COLO829 (cell line): ENCODE measurements around the gene ADGRB3.

Experiments
- DNase-seq: peaks from one replicate; pipeline ENCODE4 v3.0.0; 2012; ENCODE audit warnings: low spot score

ADGRB3 gene

DNA sequence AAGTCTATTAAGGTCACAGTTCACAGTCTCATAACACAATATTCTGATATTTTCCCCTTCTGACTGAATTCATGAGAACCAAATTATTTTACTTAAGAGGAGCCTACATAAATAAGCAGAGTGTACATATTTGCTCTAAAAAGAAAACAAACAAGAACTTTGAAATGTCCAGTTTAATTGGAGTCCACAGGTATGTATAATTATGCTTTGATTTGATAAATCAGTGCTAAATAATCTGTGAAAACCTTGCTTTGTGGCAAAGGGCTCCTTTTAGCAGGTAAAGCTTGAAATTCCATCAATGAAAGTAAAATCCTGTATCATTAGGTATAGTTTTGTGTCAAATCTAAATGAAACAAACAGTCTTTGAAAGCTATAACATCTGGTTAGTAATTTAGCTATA lies 69.4 kb downstream of the ADGRB3 start:
- DNase-seq = no peak

DNA sequence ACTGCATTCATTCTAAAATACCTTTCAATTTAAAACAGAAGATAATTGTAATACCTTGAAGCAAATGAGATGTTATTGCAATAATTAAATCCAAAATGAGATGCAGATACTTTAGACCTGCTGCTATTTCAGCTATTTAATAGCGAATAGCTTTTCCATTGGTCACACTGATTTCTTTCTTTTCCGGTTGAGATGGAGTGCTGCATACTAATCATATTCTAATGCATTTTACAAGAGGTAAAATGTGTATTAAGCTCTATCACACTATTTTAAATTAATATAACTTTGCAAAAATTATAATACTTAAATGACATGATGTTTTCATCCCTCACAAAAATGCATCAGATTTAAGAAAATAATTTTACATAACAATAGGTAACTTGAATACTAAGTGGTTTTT lies 74.0 kb downstream of the ADGRB3 start:
- no peak for DNase-seq

DNA sequence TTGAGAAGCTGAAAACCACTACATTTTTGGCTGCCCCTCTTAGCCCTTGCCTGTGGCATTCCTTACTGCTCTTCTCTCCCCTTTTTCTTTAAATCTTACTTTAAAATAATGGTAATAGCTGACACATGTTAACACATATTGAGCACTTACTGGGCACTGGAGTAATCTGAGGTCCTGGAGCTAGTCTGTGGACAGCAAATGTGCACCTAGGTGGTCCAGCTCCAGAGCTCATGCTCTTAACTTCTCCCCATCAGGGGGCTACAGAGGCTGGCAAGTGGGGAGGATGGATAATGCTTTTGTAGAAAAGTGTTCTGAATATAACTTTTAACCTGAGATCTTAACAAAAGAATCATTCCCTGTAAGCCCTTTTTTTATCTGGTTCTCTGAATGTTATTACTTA lies 74.8 kb downstream of the ADGRB3 start:
- no peak for DNase-seq

DNA sequence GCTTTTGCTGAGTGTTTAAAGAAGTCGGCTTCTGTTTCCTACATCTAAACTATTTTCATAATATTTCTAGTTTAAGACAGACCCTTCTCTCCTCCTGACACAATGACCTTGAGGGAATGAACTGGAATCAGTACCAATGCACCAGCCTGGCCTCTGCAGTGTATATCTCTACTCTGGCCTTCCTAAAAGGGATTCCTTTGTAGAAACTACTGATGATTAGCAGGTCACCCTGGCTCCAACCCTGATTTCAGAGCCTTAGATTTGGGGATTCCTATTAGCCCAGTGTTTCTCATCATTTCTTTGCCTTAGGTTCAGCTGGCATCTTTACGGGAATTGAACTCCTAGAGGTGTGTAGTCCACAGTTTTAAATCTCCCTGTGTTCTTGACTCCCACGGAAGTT lies 75.4 kb downstream of the ADGRB3 start:
- DNase-seq = no peak

DNA sequence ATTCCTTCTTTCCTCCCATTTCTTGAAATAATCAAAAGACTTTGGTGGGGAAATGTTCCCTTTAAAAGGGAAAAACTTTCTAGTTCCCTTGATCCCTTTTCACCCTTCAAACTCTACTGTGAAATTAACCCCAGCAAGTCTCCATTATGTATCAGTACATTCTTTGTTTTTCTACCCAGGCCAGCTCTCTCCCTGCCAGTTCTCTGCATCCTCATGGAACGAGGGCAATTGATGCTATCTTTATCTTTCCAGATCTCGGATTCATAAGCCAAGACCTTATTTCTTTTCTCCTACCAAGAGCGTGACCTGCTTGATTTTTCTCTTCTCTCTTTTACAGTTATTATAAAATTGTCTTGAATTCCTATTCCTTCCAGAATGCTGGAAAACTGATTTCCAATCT lies 75.8 kb downstream of the ADGRB3 start:
- DNase-seq = no peak

DNA sequence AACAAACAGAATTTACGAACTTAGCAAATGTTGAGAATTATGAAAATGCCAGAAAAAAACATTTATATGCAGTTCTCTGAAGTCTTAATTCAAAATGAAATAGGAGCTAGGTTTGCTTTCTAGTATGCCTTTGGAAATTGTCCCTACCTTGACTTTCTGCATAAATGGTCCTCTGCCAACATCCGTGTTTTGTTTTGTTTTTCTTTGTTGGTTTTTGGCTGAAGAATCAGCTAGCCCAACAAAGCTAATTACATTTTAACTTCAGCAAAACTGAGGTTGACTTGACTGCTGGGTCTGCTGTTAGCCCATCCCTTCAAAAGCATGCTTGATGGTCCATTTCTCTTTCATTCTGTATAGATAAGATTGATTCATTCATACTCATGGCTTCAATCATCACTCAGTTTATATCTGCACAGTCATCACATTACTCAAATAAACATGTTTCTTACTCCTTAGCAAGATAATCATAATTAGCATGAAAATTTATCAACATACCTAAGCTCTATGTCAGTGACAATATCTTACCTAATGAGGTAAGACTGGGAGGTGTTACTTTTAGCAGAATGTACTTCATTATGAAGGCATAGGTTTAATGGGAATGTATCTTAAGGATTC lies 76.4 kb downstream of the ADGRB3 start:
- DNase-seq = no peak

DNA sequence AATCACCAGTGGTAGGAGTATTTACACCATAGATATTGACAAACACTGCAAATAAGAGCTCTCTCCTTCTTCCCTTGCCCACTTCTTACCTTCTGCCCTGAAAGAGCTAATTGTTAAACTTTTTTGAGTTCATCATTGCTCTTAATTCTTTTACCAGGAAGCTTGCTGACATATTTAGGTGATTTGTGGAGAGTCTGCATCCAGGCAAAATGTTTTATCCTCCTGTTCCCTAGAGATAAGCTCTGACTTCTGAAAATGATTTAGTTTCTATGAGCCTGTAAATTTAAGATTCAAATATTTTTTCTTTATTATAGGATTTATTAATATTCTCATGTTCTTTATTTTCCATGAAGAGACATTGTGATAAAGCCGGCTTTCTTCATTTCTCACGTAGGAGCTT lies 81.5 kb downstream of the ADGRB3 start:
- DNase-seq = no peak

DNA sequence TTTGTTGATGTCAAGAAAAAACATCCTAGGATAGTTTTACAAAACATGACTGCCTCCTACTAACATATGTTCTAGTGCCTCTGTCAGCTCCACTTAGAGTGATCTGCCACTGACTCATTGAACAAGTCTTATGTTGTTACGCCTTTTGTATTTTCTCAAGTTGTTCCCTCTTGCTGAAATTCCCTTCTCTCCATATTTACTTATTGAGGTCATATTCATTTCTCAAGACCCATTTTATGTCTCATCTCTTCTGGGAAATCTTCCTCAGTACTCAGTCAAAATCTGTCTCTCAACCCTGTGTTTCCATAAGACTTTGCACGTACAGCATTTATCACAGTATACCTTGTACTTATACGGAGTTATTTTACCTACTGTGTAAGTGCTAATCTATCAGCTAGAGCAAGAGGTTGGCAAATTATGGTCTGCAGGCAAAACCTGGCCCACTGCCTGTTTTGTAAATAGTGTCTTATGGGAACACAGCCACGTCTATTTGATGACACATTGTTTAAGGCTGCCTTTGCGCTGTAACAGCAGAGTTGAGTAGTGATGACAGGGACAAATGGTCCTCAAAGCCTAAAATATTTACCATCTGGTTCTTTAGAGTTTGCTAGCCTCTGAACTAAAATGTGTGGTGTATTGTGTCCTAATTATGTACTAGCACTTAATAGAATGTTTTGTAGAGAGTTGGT lies 83.4 kb downstream of the ADGRB3 start:
- no peak for DNase-seq

DNA sequence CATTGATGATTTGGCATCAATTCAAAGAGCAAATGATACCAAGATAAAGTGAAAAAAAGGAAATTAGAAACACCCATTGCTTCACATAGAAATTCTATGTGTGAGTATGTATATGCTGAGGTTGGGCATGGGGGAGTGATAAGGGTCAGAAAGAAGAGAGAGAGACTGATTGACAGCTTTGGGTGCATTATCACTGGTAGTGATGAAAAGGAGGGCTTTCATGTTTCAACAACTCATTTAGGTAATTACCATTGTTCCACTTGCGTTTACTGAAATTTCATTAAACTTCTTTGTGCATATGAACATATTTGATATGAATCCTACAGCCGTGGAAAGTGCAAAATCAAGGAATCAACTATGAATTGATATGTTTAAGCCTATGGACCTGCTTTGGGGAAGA lies 84.7 kb downstream of the ADGRB3 start:
- DNase-seq = no peak

DNA sequence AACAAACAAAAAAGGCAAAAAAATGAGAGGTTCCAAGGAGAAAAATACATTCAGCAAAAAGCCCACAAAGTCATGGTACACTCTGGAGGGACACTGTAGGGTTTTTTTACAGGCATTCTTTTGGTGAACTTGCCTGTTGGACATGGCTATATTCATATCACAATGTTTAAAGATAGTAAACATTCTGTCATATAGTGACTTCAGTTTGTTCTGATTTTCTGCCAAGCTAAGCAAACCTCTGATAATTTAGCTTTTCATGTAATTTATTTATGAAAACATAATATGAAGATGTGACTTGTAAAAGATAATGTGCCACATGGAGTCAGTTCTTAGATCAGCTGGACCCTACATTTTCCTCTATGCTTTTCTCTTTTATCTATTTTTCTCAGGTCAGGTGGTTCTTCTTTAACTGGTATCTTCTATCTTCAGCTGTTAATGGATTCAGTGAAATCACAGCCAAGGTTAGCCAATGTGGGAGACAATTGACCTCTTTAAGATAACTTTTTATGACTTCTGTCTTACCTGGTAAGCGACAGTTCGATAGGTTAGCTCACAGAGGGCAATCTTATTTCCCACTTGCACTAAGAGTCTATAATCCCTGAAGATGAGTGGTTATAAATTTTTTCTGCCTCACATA lies 87.9 kb downstream of the ADGRB3 start:
- DNase-seq = no peak

DNA sequence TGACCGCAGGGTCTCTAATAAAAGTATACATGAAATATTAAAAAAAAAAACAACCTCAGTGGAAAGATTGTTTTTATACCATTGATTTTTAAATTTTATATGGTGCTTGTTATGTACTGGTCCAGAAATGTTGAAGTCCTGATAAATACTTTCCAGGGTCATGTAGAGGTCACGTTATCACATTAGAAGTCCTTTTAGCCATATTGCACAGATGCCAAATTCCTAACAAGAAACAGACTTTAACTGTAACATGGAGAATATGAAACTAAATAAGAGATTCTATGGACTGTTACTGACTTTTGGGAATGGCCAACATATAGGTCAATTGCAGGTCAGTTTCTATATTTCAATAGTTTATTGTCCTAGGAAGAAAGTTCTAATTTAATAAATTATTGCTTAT lies 89.0 kb downstream of the ADGRB3 start:
- DNase-seq = no peak

DNA sequence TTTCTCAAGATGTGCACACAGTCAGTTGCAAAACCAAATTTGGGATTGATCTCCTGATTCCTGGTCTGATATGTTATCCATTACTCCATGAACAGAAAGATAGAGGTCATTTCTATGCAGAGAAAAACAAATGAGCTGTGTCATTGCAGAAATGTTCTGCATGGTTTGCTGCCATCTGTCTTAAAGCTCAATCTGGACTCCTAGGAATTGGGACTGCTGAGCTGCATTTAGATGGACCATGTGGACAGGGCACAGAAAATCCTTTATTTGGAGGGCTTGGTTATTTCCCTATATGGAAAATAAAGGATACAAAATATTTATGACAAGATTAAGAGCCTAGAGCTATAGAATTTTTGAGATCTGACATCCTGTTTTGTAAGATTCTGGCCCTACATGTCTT lies 91.3 kb downstream of the ADGRB3 start:
- no peak for DNase-seq

DNA sequence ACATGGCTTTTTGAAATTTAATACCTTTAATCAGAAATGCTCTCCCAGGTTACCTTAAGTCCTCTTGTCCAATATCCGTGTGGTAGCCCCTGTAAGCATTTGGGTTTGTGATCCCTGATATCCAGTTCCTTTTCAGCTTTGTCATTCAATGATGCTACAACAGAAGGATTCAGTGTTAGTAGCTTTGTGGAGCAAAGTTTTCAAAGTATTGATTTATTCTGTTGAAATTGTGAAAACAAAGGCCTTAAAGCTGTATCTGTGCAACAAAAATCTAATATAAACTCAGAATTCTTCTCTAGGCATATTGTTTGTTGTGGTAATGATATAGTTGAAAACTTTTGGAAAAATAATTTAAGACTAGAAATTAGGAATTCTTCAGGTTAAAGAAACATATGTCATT lies 91.9 kb downstream of the ADGRB3 start:
- no peak for DNase-seq

DNA sequence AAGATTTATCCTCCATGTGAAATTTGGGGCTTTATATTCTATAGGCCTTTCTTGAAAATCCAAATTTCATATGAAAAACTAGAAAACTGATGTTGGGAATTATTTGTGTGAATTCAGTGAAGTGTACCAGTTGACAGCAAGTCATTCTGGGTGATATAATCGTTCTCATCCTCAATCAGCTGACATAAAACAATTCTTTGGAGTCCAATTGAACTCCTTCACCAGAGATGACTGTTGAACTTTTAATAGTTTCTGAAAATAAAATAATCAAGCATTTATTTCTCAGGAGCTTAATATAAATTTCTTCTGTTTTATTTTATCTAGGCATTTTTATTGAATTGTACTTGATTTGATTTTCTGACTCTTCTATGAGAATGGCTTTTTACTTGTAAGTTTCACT lies 92.6 kb downstream of the ADGRB3 start:
- no peak for DNase-seq

DNA sequence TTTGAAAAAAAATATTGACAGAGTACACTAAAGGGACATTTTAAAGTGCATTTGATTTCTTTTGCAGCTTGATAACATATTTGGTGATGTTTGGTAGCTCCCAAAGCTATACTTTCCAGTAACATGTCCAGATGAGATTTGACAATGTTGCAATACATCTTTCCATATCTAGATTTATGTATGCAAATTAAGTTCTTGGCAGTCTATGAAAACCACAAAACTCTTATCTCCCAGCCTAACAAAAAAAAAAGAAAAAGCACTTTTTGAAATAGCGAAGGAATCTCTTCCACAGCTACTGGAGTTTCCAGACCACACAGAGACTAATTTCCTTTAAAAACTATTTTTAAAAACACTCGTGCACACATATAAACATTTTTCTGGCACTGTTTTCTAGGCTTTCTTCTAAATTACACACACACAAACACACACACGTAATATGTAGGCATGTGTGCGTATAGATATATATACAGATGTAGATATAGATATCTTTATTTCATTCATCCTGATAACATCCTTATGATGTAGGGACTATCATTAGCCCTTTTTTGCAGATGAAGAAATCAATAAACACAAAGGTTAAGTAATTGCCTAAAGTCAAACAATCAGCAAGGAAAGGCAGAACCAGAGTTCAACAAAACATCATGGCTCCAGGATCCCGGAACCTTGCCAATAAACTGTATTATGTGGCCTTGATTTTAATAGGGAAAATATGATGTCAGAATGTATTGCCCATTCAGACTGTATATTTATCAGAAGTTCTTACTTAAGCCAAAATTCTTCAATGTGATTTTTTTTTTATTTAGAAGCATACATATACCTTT lies 93.3 kb downstream of the ADGRB3 start:
- DNase-seq = no peak

DNA sequence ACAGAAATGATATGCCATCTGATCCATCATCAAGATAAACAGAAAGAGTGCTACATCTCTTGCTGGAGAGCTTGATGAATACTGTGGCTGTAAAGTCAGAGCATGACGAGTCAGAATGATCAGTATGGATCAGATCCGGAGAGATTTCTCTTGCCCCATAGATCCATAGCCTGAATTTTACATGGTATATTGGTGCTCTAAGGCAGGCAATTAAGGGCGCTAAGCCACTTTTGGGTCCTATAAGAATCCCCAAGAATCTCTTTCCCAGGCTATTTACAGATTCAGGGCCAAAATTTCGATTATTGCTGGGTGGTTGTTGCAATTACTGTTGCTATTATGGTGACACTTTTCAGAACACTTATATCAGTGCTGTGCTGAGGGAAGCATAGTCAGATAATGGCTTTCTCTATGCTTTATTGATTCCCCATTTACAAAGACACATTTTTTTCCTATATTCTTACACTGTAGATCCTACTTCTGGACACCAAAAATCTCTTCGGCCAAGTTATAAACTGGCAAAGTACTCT lies 94.4 kb downstream of the ADGRB3 start:
- no peak for DNase-seq

DNA sequence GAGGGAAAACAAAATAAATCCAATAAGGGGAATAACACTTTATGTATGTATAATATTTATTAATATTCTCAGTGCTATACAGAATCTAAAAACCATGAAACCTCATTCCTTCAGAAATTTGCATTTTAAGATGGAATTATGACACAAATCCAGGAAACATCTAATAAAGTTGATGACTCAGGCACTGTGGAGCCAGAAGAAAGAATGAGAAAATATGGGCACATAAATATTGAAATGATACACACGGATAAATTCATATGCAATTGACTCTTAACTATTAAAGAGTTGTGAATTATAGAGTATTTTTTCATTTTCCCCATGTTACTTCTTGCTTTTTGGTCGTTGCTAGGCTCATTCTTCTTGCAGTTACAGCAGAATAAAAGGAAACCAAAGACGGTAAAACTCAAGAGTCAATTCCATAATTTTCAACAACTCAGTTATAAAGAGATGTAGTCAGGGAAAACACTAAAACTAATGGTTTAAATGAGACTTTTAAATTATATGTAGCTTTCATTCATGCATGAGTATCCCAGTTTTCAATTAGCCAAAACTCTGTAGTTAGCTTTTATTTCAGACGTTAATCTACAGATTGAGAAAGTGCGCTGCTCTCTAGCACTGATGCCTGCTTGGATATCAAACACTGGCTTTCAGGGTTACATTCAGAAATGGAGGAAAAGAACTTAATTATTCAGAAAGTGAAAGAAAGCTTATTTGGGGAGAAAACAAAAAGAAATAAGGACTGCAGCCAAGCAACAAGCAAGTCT lies 95.4 kb downstream of the ADGRB3 start:
- DNase-seq = no peak

DNA sequence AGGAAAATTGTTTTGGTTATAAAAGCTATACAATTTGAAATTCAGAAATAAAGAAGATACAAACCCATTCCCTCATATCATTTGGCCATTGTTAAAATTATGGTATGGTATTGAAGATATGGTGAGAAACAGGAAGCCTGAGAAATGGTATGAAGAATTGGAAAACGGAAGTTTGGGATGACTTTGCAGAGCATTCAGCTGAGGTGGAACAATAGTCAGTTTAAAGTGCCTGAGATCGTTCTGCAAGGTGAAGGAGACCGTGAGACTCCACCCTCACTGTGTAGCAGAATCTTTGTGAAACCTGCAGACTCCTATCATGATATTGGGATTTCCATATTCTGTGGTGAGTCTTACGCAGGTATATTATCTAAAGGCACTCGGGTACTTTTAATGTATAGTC lies 97.3 kb downstream of the ADGRB3 start:
- no peak for DNase-seq

DNA sequence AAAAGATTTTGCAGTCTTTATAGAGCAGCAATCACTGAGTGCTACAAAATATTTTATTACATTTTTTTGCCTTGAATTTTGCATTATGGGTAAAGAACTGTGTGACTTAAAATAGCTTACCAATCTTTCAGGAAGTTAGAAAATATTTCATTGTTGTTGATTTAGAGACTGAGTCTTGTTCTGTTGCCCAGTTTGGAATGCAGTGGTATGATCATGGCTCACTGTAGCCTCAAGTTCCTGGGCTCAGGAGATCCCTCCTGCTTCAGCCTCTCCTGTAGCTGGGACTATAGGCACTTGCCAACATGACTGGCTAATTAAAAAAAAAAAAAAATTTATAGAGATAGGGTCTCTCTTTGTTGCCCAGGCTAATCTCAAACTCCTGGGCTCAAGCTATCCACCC lies 100.8 kb downstream of the ADGRB3 start:
- DNase-seq = no peak

DNA sequence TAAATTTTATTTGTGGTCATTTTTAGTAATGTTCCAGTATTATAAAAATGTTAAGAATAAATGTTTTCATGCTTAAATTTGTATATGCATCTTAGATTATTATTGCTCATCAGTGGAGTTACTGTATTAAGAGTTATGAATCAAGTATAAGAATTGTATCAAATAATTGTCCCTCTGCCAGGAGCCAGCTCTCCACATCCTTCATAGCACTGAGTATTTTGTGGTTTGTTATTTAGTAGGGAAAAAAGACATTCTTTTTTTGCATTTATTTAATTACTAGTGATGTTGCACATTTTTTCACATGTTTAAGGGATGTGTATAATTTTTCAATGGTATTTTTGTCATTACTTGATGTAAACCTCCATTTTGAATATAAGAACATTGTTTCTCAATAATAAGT lies 102.0 kb downstream of the ADGRB3 start:
- no peak for DNase-seq

DNA sequence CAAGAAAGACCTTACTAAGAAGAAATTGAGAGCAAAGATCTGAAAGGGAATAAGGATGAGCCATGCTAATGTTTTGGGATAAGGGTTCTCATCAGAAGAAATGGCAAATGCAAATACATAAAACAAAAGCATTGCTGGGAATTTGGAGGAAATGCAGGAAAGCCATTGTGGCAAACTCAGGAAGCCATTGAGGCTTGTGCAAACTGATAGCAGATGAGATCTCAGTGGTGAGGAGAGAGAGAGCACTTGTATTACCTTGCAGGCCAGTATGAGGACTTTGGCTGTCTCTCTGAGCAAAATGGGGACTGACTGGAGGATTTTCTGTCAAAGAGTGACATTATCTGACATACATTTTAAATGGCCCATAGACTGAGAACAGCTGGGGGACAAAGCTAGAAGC lies 103.0 kb downstream of the ADGRB3 start:
- DNase-seq = no peak
